GM12874 (cell line): Measurements from ENCODE around the gene LTV1.

ENCODE experiments used
- TF ChIP-seq, protein P1 (sequence below): IDR thresholded peaks from 2 replicates; pipeline ENCODE4 v1.5.1; 2011; ENCODE audit warnings: low read depth, mild to moderate bottlenecking, control low read depth, low read length, moderate library complexity; ENCODE audit not compliant: insufficient read depth

LTV1 gene

DNA sequence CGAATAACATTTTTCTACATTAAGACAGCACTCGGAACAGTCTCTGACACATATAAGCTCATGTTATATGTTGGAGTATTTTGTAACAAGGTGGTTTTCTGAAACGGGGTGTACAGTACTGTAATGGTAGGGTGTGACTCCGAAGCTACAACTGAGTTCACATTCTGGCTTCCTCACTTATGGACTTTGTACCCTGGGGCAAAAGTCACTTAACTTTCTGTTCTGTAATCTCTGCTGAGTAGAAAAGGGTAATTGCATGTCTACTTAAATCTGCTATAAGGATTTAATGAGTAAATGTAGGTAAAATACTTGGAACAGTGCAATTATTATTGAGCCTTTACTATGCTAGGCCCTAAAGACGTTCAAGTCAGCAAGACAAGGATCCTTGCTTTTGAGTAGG lies 4.7 kb upstream of the LTV1 start:
- TF ChIP-seq, protein P1, sequence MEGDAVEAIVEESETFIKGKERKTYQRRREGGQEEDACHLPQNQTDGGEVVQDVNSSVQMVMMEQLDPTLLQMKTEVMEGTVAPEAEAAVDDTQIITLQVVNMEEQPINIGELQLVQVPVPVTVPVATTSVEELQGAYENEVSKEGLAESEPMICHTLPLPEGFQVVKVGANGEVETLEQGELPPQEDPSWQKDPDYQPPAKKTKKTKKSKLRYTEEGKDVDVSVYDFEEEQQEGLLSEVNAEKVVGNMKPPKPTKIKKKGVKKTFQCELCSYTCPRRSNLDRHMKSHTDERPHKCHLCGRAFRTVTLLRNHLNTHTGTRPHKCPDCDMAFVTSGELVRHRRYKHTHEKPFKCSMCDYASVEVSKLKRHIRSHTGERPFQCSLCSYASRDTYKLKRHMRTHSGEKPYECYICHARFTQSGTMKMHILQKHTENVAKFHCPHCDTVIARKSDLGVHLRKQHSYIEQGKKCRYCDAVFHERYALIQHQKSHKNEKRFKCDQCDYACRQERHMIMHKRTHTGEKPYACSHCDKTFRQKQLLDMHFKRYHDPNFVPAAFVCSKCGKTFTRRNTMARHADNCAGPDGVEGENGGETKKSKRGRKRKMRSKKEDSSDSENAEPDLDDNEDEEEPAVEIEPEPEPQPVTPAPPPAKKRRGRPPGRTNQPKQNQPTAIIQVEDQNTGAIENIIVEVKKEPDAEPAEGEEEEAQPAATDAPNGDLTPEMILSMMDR = no peak

DNA sequence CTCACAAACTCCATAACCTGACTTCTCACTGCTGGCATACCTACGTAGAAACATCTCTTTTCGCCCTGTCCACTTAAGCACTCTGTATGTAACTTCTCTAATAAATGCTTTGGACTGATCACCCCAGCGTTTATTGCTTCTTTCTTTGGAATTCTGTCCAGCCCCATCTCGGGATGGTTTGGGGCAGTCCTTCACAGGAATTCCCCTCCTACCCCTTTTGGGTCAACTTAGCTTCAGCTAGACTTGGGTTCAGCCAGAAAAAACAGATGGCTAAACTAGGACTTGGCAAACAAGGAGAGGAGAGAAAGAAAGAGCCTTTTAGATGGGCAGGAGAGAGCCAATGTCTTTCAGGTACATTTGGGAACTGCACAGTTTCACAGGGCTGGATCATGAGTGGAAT lies 3.9 kb upstream of the LTV1 start:
- TF ChIP-seq, protein P1 = no peak

DNA sequence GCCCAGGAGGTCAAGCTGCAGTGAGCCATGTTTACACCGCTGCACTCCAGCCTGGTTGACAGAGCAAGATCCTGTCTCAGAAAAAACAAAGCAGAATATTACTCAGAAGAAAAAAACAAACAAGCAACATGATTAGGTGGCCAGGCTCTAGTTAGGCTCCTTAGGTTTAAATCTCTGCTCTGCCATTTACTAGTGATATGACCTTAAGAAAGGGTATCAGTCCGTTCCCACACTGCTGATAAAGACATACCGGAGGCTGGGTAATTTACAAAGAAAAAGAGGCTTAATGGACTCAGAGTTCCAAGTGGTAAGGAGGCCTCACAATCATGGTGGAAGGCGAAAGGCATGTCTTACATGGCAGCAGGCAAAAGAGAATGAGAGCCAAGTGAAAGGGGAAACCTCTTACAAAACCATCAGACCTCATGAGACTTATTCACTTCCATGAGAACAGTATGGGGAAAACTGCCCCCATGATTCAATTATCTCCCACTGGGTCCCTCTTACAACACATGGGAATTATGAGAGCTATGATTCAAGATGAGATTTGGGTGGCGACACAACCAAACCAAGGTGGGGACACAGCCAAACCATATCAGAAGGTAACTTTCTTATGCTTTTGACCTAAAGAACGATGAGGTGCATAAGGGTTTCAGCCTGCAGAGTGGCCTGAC lies 2.4 kb upstream of the LTV1 start:
- TF ChIP-seq, protein P1 = no peak

DNA sequence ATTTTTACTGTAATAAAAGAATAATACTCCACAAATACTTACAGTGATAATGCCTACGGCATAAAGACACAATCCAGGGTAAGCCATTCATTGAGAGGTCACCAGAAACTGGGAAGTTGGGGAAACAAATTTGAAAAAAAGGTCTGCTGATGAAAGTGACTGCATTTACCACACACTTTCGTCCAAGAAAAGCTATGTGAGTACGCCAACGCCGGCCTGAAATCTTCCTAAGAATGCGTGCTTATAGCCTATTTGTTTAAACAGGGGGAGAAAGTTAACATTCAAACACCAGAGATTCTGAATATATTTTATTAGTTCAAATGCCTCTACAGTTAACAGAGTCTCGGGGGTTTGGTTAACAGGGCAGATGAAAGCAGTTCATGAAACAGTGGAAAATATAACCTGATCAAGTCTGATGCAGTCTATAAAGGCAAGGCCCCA lies 657 bp upstream of the LTV1 start:
- TF ChIP-seq, protein P1 = no peak

DNA sequence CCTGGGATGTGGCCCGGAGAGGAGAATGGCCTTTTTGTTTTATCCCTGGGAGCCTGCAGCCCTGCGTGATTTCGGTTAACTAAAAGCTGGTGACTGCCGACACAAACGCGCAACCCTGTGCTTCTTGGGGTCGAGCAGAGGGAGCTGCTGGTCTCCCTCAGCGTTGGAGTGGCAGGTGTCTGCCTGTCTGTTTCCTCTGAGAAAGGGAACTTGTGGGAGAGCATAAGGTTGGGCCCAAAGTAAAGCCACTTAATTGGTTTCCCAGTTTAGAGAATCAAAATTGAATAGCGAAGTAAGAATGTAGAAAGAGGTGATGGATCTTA lies 500 bp downstream of the LTV1 start:
- TF ChIP-seq, protein P1 = no peak

DNA sequence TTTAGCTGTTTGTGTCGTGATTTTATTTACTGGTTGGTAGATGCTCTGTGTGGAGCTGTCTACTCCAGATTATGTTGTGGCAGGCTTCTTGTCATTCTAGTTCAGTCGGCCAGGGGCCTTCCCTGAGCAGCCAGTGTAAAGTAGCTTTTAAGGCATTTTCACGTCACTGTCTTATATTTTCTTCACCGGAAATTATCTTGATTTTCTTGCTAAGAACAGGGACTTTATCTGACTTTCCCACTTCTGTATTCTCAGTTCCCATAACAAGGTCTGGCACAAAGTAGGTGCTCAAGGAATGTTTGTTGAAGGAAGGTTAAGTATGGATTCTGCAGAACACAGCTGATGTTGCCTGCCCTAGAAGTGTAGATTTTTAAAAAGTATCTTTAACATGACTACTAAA lies 868 bp downstream of the LTV1 start:
- TF ChIP-seq, protein P1 = no peak

DNA sequence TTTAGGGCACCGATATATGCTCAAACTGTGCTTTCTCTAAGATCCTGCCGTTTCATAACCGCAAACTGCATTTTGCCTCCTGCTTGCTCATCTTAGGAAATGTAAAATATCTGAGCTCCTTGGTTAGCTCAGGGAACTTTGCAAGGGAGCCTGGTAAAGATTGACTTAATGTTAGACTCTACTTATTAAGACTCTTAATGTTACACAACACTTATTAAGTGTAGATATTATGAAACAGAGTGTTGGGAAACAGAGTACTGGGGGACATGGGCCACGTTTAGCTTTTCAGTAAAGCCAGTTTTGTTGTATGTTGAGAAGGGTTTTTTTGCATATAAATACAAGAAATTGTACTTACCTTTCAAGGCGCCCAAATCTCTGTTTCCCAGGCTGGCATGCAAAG lies 1.9 kb downstream of the LTV1 start:
- TF ChIP-seq, protein P1 = no peak

DNA sequence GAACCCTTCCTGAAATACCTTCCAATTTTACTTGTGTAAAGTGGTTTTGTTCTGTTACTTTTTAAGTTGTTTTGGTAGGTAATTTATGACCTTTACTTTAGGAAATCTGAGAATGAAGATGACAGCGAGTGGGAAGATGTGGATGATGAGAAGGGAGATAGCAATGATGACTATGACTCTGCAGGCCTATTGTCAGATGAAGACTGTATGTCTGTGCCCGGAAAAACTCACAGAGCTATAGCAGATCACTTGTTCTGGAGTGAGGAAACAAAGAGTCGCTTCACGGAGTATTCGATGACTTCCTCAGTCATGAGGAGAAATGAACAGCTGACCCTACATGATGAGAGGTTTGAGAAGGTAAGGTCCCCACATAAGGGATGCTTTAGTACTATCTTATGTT lies 14.5 kb downstream of the LTV1 start:
- TF ChIP-seq, protein P1 = no peak
